A673 (cell line): Measurements from ENCODE around the gene CDK17.

ENCODE experiments used
- EZH2 ChIP-seq: fragments of 200-600 bp; sonication (generic); IDR thresholded peaks from 2 replicates; pipeline ENCODE4 v1.6.1; 2017; ENCODE audit warnings: borderline replicate concordance, low read depth, mild to moderate bottlenecking, mixed read lengths, antibody characterized with exemption, low read length; ENCODE audit not compliant: poor library complexity, severe bottlenecking
- TF ChIP-seq, protein P1 (sequence below): fragments of 300-800, 200-600 bp; sonication (generic); conservative IDR thresholded peaks from 2 replicates; pipeline ENCODE4 v1.5.1; 2017; ENCODE audit warnings: low read depth, mild to moderate bottlenecking, antibody characterized with exemption, low read length, moderate library complexity, mixed read lengths

GRCh38 chr12:96399120-96399918, 920 bp downstream of the CDK17 start:
- TF ChIP-seq, protein P1, sequence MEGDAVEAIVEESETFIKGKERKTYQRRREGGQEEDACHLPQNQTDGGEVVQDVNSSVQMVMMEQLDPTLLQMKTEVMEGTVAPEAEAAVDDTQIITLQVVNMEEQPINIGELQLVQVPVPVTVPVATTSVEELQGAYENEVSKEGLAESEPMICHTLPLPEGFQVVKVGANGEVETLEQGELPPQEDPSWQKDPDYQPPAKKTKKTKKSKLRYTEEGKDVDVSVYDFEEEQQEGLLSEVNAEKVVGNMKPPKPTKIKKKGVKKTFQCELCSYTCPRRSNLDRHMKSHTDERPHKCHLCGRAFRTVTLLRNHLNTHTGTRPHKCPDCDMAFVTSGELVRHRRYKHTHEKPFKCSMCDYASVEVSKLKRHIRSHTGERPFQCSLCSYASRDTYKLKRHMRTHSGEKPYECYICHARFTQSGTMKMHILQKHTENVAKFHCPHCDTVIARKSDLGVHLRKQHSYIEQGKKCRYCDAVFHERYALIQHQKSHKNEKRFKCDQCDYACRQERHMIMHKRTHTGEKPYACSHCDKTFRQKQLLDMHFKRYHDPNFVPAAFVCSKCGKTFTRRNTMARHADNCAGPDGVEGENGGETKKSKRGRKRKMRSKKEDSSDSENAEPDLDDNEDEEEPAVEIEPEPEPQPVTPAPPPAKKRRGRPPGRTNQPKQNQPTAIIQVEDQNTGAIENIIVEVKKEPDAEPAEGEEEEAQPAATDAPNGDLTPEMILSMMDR, result no peak
- no peak for TF ChIP-seq EZH2
